GM20000 (cell line): Measurements from ENCODE around the gene NCOA1.

Experiments
- DNase-seq: peaks from one replicate; pipeline ENCODE4 v3.0.0; 2012; ENCODE audit warnings: low spot score
- CTCF ChIP-seq: IDR thresholded peaks from 2 replicates; pipeline ENCODE4 v1.5.1; 2012; ENCODE audit warnings: mild to moderate bottlenecking, control low read depth; ENCODE audit errors: extremely low read depth, missing control alignments

NCOA1 gene

DNA sequence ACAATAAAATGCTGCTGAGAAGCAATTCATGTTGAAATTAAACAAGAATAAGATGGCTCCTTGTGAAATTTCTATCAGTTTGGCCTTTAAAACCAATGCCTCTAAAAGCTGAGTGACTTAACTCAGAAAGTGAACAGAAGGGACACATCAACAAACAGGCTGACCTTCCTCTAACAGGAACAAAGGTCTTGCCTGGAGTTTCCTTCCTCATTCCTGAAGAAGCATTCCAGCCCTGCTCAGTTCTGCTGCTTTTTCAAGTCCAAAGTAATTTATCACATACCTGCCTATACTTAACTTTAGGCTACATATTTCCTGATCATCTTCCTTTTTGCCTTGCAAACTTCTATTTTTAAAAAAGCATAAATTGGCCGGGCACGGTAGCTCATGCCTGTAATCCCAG is 288.1 kb downstream of the NCOA1 start:
- no peak for TF ChIP-seq CTCF
- DNase-seq = no peak

- TF ChIP-seq CTCF = no peak
- no peak for DNase-seq
These were observed 292.6 kb downstream of the NCOA1 start for GRCh38 chr2:24783641-24784040.

GRCh38 chr2:24785671-24786321 is 294.7 kb downstream of the NCOA1 start:
- DNase-seq = peak; percentile 34

GRCh38 chr2:24787532-24787931 is 296.5 kb downstream of the NCOA1 start:
- DNase-seq = no peak
- TF ChIP-seq CTCF = no peak

More at GRCh38 chr2:24785671-24786321, 294.7 kb downstream of the NCOA1 start:
- TF ChIP-seq CTCF = no peak

DNA sequence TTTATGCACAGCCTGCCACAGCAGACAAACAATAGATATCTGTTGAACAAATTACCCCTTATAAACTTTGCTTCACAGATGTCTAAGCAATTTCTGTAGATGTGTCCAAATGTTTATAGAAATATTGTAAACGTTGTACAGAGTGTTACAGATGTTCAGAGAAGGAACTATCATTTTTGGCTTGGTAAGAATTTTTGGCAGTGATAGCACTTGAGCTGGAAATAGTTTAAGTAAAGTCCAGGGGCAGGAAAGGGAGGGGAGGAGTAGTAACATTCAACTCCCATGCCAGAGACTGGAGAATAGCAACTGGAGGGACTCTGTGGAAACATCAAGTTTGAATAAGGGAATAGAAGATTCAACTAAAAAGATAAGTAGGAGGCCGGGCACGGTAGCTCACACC is 297.8 kb downstream of the NCOA1 start:
- TF ChIP-seq CTCF = no peak
- no peak for DNase-seq

GRCh38 chr2:24791452-24791851 is 300.4 kb downstream of the NCOA1 start:
- DNase-seq = no peak
- TF ChIP-seq CTCF = no peak

DNA sequence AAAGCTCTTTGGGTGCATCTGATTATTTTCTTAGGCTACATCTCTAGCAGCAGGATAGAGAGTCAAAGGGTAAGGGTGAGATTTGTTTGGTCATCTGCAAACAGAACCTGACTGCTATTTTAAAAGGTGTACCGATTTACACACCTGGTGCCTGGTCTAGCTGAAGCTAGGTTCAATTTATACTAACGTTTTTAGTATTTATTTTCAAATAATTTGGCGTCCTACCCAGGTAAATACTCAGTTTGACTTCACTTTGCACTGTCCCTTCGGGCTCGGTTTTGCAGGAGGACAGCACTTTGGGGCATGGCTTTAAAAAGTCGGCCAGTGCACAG is 301.5 kb downstream of the NCOA1 start:
- DNase-seq = no peak
- TF ChIP-seq CTCF = no peak
